ENCODE results near the gene ABCG1.

ABCG1 gene

DNA sequence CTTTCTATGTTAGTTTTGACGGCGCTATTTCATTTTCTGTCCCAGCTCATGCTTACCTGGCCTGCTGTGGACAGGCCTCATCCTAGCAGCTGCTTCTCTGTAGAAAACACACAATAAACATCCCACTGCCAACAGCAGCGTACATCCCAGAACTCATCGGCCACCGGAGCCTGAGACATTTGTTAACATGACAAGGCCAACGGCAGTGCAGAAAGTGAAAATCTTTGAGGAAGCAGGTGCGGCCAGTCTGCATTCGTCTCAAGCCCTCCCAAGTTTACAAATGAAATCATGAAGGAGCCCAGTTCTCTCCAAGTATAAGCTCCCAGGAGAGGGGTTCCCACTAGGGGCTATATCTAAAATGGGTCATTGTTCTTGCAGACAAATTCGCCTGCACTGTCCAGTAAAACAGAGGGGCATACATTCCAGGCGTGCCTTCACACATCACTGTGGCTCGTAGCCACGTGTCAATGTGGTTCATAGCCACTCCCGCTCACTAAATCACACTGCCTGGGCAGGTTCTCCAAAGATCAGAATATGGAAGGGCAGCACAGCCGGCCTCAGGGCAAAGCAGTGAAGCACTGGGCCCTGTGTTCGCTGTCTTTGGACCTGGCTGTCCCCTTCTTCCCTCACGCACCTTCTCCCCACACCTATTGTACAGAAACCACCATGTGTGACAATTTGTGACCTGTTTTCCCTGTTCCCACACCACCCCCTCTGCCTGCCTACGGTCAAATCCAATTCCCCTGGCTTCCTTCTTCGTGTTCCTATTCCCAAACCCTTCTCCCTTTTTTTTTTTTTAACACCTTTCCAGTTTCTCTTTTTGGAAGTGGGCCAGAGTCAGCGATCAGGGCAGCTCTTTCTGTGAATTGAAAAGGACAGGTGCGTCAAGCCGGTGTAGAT, 27.0 kb upstream of the ABCG1 start:
- DNase-seq (ENCODE audit: low spot score), result no peak

DNA sequence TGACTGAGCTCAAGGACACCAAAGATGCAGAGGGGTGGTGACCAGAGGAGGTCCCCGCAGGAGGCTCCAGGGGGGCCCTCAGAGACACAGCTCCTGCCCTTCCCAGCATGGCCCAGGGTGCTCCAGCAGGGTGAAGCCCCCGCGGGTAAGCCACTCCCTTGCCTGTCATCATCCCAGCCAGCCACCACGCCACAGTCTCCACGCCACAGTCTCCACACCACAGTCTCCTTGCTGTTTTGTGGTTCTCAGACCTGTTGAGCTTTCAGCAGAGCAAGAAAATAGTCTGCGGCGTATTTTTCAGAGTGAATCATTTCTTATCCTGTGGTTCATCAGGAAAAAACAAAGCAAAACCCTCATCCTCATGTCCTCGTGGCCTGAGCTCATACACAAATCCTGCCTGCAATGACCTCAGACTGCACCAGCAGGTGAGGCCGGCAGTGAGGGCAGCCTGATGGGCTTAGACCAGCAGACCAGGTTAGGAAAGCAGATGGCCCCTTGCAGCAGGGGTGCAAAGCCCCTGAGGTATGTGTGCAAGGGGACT, 25.7 kb upstream of the ABCG1 start:
- no peak for DNase-seq (ENCODE audit: low spot score)

DNA sequence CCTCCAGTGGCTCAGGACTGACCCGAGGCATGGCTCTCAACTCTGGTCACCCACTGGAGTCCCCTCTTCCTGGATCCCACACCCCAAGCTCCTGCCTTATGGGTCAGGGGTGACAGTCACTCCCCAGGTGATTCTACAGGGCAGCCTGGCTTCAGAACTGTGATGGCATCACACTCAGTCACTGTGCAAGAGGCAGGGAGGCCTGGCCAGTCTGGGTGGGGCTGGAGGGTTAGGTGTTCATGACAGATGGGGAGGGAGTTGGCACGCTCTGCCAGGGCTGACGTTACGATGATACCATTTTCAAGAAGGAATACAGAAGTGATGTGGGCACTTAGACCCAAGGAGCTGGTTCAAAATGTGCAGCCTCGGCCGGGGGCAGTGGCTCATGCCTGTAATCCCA, 25.2 kb upstream of the ABCG1 start:
- DNase-seq (ENCODE audit: low spot score), result no peak

DNA sequence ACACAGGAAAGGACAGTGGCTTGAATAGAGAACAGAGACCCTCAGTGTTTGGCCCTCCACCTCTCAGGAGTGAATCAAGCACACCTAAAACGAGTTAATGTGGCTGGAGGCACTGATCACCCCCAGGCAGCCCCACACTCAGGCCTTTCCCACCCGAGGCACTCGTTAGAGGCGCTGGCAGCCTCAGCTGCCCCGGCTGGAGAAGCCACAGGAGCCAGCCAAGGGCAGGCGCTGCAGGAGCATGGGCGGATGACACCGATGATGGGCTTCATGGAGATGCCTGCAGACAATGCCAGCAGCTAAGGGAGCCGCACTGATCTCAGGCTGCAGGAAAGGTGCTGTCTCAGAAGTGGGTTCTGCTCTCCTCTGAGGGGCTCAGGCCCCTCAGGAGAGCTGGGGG, 24.1 kb upstream of the ABCG1 start:
- no peak for DNase-seq (ENCODE audit: low spot score)

DNA sequence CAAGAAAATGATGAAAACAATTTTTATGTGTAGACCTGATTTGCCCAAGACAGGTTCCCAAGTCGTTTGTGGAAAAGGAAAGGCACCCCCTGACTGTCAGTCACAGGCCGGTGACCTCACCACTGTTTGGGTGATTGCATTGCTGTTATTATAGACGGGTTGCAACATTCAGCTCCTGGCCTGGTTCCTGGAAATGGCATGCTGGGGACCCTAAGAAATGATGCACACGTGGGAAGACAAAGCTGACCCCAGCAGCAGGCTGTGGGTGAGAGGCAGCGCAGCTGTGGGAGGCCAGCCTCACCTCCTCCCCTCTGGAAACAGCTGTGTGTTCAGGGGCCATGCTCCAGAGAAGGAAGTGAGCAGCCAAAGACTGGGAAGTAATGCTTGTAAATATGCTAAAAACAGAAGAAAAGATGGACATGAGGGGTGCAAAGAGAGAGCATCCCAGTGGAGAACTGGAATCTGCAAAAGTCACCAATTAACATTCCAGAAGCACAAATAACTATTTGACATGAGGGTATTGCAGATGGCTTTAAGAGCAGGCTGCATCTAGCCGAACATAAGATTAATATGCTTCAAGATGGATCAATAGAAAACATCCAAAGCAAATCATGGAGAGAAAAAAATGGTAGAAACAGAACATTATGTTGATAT, 23.4 kb upstream of the ABCG1 start:
- no peak for DNase-seq (ENCODE audit: low spot score)

DNA sequence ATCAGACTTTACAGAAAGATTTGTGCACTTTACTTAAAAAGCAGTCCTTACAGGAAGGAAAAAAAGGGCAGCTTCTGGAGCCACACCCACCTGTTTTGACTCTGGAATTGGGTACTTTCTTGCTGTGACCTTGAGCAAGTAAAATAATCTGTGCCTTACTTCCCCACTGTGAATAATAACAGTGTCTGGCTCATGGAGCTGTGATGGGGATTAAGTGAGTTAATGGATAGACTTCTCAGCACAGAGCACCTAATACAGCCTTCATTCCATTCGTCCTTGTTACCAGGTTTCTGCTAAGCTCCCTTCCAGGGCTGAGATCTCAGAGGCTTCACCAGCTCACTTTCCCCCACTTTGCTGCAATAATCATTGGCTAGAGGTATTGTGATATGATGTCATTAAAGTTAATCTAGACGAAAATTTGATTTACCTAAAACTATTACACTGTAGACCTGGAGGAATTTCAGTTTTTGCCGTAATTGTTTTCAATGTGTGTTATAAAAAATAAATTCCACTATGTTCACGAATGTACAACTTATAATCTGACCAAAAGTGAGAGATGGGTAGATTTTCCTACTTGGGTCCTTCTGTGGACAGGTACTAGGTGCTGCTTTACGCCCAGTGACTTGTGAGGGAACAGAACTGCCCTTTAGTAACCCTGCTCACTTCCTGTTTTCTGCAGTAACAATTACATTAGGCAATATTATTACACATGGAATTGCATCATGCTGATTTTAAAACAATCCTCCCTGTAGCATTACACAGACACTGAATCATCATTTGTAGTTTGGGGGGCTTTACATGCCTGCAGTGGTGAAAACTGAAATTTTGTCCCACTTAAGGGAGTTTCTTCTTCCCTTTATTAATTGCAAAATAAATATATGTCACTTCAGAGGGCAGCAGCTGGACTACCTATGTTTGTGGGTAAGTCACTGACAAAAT, 19.7 kb upstream of the ABCG1 start:
- no peak for DNase-seq (ENCODE audit: low spot score)

DNA sequence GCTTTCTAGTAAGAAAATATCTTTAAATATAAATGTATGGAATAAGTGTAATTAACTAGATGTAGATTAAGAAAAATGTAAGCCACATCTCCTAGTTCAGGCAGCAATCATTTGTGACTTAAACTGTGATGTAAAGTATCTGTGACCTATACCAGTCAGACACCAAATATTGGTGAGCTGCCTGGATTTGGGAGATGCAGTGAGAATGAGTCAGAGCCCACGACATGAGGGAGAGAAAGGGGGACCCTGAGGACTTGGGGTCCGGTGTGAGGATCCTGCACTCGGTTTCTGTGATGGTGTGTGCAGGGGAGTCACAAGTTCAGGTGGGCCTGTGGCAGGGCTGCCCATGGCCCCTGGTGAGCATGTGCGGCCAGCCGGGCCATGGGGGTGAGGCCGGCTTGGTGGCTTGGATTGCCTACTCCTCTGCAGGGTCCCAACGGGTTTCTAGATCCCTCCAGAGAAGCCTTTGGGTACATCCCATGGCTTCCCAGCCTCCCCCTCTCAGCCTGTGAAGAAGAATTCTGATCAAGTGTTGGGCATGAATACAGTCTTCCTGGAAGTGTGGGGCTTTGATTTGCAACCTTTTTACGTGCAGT, 19.0 kb upstream of the ABCG1 start:
- DNase-seq (ENCODE audit: low spot score), result no peak

DNA sequence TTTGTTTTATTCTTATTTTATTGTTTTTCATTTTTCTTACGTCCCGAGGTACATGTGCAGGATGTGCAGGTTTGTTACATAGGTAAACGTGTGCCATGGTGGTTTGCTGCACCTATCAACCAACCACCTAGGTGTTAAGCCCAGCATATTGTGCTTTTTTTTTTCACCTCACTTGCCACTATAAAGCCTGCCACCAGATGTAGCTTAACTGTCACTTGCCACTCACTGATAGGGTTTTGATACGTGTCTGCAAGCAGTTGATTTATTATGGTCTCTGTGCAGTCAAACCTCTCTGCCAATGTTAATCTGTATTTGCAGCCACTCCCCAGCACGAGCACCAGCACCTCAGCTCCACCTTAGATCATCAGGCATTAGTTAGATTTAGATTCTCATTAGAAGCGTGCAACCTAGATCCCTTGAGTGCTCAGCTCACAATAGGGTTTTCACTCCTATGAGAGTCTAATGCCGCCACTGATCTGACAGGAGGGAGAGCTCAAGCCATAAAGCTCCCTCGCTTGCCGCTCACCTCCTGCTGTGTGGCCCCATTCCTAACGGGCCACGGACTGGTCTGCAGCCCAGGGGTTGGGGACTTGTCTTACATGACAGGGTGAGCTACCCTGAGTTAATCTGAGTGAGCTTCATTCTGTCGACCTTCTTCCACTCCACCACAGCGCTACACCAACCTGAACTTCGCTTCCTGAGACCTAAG, 17.9 kb upstream of the ABCG1 start:
- DNase-seq (ENCODE audit: low spot score), result no peak

DNA sequence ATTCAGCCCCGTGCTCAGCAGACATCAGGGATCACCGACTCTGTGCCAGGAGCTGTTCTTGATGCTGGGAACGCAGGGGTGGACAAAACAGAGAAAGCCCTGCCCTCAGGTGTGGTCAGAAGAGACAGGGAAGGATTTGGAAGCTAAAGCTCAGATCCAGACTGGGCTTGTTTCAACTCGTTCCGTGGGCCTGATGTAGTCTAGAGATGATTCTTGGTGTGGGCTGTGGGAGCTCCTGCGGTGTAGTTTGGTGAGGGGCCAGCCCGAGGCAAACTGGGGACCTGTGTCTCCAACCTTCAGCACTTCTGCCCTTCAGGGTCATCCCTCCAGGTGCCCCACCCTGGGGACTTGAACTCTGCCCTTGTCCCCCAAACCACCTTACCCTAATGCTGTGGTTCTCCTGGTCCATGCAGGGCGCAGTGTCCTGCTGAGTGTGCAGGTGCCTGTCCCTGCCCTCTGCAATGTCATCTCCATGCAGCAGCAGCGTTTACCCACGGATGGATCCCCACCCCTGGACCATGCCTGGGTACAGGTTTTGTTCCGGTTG, 17.3 kb upstream of the ABCG1 start:
- DNase-seq (ENCODE audit: low spot score), result no peak

DNA sequence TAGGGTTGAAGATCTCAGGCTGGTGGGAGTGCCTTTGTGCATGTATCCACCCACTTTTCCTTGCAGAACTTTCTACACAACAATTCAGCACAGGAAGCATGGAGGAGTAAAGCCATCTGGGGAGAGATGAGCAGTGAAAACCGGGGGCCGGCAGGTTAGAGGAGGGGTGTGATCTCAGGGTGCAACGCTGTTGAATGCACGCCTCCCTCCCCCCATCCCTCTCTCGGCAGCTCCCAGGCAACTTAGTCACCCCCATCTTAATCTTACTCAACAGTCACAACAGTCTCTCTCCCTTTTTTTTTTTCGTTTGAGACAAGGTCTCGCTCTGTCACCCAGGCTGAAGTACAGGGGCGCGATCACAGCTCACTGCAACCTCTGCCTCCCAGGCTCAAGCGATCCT, 16.6 kb upstream of the ABCG1 start:
- DNase-seq (ENCODE audit: low spot score), result no peak

DNA sequence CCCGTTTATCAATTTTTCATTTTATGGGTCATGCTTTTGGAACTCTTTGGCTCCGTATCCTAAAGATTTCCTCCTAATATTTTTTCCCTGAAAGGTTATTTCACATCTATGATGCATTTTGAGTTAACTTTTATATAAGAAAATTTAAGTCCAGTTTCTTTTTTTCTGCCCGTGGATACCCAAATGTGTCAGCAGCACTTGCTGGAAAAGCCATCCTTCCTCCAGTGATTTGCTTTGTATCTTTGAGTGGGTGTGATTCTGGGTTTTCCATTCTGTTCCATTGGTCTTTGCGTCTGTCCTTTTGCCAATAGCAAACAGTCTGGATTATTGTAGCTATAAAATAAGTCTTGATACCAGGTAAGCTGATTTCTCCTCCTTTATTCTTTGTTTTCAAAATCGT, 15.6 kb upstream of the ABCG1 start:
- DNase-seq (ENCODE audit: low spot score), result no peak

DNA sequence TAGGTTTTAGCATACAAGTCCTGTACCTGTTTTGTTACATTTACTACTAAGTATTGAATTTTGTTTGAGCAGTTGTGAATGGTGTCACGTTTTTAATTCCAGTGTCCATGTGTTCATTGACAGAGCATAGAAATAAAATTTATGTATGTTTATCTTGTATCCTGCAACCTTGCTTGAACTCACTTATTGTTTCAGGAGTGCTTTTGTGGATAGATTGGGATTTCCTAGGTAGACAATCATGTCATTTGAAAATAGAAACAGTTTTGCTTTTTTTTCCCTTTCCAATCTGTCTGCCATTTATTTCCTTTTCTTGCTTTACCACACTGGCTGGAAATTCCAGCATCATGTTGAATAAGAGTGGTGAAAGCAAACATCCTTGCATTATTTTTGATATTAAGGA, 15.0 kb upstream of the ABCG1 start:
- DNase-seq (ENCODE audit: low spot score), result no peak

DNA sequence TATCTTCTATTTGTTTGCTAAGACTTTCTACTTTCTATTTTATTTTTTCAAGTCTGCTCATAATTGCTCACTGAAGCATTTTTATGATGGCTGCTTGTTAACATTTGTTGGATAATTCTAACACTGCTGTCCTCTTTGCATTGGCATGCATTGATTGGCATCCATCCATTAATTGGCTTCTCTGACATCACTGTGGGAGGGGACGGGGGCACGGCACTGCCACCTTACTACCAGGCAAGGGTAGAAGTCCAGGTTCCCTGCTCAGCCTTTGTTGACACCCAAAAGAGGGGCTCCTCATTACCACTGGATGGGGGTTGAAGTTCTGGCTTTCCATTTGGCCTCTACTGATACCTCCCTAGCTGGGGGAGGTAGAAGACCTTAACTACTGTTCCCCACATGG, 11.5 kb upstream of the ABCG1 start:
- no peak for DNase-seq (ENCODE audit: low spot score)

DNA sequence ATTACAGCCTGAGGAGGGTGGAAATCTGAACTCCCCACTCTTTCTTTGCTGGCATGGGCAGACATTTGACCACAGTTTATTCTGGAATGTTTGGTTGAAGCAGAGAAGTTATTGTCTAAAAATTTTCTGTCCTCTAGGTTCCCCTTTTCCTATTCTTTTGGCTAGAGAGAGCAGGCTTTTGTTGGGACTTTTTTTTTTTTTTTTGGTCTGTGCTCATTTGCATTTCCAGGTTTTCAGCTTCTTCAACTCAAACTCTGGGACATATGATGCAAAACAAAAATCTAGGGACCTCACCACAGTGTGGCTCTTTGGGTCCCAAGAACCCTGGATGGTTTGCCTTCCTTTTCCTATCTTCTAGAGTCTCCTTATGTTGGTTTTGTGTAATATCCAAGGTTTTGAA, 10.9 kb upstream of the ABCG1 start:
- DNase-seq (ENCODE audit: low spot score), result no peak

DNA sequence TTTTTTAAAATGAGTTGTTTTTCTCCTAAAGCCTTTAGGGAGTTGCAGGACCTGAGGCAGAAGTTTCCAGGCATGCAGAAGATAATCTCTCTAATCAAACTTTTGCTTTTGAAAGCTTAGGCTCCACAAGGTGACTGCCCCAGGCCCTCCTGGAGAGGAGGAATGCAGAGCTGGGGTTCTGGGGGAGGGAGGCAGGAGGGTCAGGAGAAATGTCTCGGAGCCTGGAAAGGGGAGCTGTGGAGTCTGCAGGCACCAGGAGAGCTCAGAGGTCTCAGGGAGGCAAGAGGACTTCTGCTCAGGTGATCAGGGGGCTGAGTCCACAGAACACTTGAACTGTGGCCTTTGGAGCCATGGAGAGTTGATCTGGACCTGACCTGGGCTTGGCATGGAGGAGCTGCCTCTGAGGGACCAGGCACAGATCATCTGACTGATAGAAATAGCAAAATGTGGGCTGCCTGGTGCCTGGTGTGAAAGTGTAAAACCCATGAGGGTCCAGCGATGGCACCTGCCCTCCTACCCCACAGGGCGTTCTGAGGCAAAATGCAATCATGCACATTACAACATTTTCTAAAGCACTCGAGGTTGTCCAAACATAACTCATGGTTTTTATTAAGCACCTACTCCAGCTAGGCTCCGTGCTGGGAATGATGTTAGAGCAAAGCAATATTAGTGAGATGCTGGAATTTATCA, 10.0 kb upstream of the ABCG1 start:
- no peak for DNase-seq (ENCODE audit: low spot score)

DNA sequence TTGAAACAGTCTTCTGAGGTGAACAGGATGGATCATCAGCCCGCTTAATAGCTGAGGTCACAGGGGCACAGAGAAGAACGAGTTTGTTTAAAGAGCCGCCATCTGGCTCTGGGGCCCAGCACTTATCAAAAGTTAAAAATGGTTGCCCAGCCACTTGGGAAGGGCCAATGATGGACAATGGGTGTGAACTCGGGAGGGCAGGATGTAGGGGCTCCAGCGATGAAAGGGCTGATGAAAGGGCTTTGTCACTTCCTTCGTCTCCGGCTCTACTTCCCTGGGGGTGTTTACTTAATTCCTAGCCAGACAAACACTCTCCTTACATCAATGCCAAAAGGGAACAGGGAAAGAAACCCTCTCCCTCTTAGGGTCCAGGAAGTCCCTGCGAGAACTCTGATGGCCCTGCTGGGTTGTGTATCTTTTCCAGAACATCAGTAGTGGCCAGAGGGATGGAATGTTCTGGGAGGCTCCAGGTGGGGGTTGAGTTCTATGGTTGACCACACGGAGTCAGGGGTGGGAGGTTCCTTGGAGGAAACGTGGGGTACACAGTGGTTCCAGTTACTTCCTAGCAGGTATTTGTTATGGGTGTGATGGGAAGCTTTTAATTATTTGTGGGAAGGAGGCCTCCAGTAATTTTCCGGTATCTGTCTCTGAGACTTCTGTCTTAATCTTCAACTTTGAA, 9.0 kb upstream of the ABCG1 start:
- DNase-seq (ENCODE audit: low spot score), result no peak

DNA sequence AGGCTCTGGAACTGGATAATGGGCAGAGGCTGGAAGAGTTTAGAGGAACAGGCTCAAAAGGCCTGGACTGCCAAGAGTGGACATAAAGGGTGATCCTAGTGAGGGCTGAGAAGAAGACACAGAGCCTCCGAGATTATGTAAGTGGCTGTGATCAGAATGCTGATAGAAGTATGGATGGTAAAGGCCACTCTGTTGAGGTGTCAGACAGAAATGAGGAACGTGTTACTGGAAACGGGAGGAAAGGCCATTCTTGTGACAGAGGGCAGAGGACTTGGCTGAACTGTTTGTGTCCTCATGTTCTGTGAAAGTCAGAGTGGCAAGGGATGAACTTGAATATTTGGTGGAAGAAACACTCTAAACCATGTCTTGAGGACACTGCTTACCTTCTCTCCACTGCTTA, 6.7 kb upstream of the ABCG1 start:
- DNase-seq (ENCODE audit: low spot score), result no peak

DNA sequence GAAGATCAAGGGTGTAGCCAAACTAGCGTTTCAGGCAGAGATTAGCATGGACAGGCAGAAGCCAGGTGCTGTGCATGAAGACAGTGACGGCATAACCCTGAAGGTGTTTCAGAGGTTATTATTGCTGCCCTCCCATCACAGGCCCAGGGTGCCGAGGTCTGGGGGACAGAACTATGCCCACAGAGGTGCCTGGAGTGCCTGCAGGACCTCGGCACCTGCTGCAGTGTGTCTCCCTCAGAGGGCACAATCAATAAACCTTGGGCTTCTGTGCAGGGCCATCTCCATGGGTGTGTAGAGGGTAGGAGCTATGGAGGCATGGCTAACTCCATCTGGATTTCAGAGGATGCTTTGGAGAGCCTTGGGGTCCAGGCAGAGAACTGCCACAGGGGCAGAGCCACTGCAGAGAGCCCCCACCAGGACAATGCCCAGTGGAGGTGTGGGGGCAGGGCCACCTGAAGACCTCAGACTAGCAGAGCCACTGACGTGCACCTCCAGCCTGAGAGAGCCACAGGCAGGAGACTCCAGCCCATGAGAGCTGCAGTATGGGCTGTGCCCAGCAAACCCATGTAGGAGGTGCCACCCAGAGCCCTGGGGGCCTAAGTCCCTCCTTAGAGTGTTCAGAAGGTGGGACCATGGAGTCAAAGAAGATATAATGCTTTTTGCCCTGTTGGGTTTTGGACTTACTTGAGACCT, 5.7 kb upstream of the ABCG1 start:
- no peak for DNase-seq (ENCODE audit: low spot score)

DNA sequence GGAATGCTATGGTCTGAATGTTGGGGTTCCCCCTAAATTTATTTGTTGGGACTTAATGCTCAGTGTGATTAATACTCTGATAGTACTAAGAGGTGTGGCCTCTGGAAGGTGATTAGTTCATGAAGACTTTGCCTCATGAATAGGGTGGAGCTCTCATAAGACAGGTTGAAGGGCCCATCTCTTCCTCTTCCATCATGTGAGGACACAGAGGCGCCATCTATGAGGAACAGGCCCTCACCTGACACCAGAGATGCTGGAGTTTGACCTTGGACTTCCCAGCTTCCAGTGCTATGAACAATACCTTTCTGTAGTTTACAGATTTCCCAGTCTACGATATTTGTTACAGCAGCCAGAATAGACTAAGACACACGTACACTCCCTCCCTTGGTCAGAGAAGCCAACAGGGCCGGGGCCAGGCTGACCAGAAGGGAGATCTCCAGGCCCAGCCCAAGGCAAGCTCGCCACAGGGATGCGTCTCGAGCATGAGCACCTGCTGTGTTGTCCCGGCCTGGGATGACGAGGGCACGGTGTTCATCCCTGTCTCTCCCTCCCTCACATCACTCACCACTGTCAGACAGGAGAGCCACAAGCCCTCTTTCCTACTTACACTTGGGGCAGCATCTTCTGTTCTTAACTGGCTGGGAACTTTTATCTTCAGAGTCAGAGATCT, 4.7 kb upstream of the ABCG1 start:
- DNase-seq (ENCODE audit: low spot score), result no peak

All from COLO829 (cell line).